ENCODE data around the gene CCDC186.
"Not testable (repeated sequence)": the region's sequence is repeated elsewhere in the genome, so short reads cannot be mapped to it uniquely, and the experiment has no call there.

The CCDC186 gene

GRCh38 chr10:114166043-114166442 lies 8.0 kb downstream of the CCDC186 start:
- DNase-seq = no peak
- Histone ChIP-seq H3K27me3 (no peaks in the 10 kb centered on the region), H3K36me3 (no peaks in the 10 kb centered on the region), H3K4me1 (no peaks in the 10 kb centered on the region), H3K4me3 (ENCODE audit: low read depth, low read length) (no peak overlapping the region), H3K9me3 (no peaks in the 10 kb centered on the region; the same call in 1 of the 2 replicates)
- TF ChIP-seq CTCF (IDR thresholded peaks at IDR 0.05; ENCODE audit: low read depth, low read length) = no peak

DNA sequence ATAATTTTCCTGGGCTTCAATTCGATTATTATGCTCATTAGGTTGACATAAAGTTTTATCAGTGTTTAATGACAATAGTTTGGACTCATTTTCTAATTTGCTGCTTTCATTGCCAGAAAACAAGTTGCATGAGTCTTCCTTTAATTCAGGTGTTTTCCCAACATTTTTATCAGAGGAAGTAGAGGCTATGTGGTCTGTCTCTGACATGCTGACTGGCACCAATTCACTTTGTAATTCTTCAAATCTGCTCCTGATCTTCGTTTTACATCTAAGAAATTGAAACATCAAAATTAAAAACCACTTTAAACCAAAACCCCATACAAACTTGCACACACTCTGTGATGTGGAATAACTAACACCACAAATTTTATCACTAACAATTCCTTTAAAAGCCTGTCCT lies 10.9 kb downstream of the CCDC186 start:
- Histone ChIP-seq H3K4me1 (no peaks in the 10 kb centered on the region), H3K27me3 (no peaks in the 10 kb centered on the region), H3K4me3 (ENCODE audit: low read depth, low read length) (no peak overlapping the region), H3K36me3 (no peaks in the 10 kb centered on the region), H3K9me3 (no peaks in the 10 kb centered on the region)
- no peak for DNase-seq
- TF ChIP-seq CTCF (IDR thresholded peaks at IDR 0.05; ENCODE audit: low read depth, low read length) = no peak

GRCh38 chr10:114157912-114158311 lies 16.1 kb downstream of the CCDC186 start:
- no peaks in the 10 kb centered on the region for H3K27me3 ChIP-seq
- TF ChIP-seq CTCF (IDR thresholded peaks at IDR 0.05; ENCODE audit: low read depth, low read length) = peak; percentile 21
- no peaks in the 10 kb centered on the region for H3K9me3 ChIP-seq
- DNase-seq = peak; percentile 6
- no peak overlapping the region for H3K4me3 ChIP-seq (ENCODE audit: low read depth, low read length)
- H3K36me3 ChIP-seq = no peaks in the 10 kb centered on the region
- no peaks in the 10 kb centered on the region for H3K4me1 ChIP-seq

DNA sequence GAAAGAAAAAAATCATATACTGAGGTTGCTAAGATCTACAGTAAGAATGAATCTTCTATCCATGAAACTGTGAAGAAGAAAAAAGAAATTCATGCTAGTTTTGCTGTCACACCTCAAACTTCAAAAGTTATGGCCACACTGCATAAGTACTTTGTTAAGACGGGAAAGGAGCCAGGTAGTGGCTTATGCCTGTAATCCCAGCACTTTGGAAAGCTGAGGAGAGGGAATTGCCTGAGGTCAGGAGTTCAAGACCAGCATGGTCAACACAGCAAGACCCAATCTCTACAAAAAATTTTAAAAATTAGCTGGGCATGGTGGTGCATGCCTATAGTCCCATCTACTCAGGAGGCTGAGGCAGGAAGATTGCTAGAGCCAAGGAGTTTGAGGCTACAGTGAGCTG lies 22.1 kb downstream of the CCDC186 start:
- Histone ChIP-seq H3K9me3 (no peaks in the 10 kb centered on the region), H3K27me3 (no peaks in the 10 kb centered on the region), H3K4me3 (ENCODE audit: low read depth, low read length) (no peak overlapping the region), H3K36me3 (no peaks in the 10 kb centered on the region; the same call in 1 of the 2 replicates), H3K4me1 (no peaks in the 10 kb centered on the region)
- no peak for TF ChIP-seq CTCF (IDR thresholded peaks at IDR 0.05; ENCODE audit: low read depth, low read length)
- DNase-seq = no peak

GRCh38 chr10:114151486-114151885 lies 22.5 kb downstream of the CCDC186 start:
- TF ChIP-seq CTCF (IDR thresholded peaks at IDR 0.05; ENCODE audit: low read depth, low read length) = no peak
- H3K4me1 ChIP-seq = no peaks in the 10 kb centered on the region
- H3K4me3 ChIP-seq (ENCODE audit: low read depth, low read length) = no peak overlapping the region
- no peaks in the 10 kb centered on the region for H3K27me3 ChIP-seq
- H3K9me3 ChIP-seq = no peaks in the 10 kb centered on the region
- no peak for DNase-seq
- H3K36me3 ChIP-seq = no peaks in the 10 kb centered on the region; the same call in 1 of the 2 replicates

DNA sequence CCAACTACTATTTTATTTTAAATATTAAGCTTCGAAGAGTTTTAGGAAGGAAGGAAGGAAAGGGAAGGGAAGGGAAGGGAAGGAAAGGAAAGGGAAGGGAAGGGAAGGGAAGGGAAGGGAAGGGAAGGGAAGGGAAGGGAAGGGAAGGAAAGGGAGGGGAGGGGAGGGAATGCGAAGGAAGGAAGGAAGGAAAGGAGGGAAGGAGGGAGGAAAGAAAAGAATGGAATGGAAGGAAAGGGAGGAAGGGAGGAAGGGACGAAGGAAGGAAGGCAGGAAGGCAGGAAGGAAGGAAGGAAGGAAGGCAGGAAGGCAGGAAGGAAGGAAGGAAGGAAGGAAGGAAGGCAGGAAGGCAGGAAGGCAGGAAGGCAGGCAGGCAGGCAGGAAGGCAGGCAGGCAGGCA lies 24.5 kb downstream of the CCDC186 start:
- H3K4me3 ChIP-seq (ENCODE audit: low read depth, low read length); H3K36me3 ChIP-seq: not testable (repeated sequence)

DNA sequence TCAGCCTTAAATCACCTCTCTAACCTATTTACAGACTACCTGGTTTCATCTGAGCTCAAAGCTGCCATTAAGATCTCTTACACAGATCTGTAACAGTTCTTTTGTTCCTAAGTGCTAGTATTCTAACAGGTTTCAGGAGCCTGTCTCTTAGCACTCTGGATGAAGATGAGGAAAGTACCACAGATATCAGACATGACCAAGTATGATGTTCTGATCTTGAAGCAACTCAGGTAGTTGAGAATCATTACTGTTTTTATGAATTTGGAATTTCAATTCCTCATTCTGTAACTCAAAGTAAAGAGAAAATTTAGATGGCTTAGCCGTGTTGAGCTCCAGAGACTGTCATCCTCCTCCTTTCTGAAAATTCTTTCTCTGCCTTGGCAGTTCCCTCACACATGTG lies 30.8 kb downstream of the CCDC186 start:
- no peak overlapping the region for H3K4me3 ChIP-seq (ENCODE audit: low read depth, low read length)
- no peaks in the 10 kb centered on the region for H3K27me3 ChIP-seq
- no peaks in the 10 kb centered on the region for H3K9me3 ChIP-seq
- DNase-seq = no peak
- no peaks in the 10 kb centered on the region for H3K4me1 ChIP-seq
- no peaks in the 10 kb centered on the region; the same call in 1 of the 2 replicates for H3K36me3 ChIP-seq
- no peak for TF ChIP-seq CTCF (IDR thresholded peaks at IDR 0.05; ENCODE audit: low read depth, low read length)

More for the DNA sequence above, 24.5 kb downstream of the CCDC186 start:
- not testable (repeated sequence) for H3K9me3 ChIP-seq, H3K27me3 ChIP-seq, H3K4me1 ChIP-seq, DNase-seq

Measured in BE2C (cell line).